Endothelial cell of umbilical vein (primary cell): ENCODE data around the gene MSH4. TPM values are rescaled to one million over a fixed set of nuclear protein-coding genes. Genes with fewer than 3 reads are reported as not detected.

Source experiments
- BruUV-seq: library from RNA; stranded (reverse); fragments of 400-500 nt; replicated peaks from 2 replicates; lab custom pipeline; 2021; lab: Mats Ljungman, UMichigan
- CTCF ChIA-PET: fragments of 300-600, 350-600 bp; sonication (Branson Sonifier 250); formaldehyde crosslinking; loops from one replicate; lab custom pipeline; 2021; ENCODE audit warnings: antibody characterized with exemption, inconsistent platforms; lab: Charles Lee
- POLR2A ChIA-PET: fragments of 300-600, 350-600 bp; sonication (Branson Sonifier 250); formaldehyde crosslinking; loops from one replicate; lab custom pipeline; 2021; ENCODE audit warnings: antibody characterized with exemption, inconsistent platforms; lab: Charles Lee
- DNase-seq: peaks from one replicate; pipeline ENCODE4 v3.0.0-alpha.2; 2011; ENCODE audit warnings: low read depth, low spot score
- FAIRE-seq: peaks from 2 replicates; lab custom pipeline; 2011; peaks lifted over from hg19 to GRCh38; lab: Jason Lieb, UNC
- H2AFZ ChIP-seq: 2 replicates; pipeline ENCODE4 v1.6.0; 2012; ENCODE audit warnings: low read depth, low read length, control low read depth, inconsistent platforms
- H3K27ac ChIP-seq: 2 replicates; pipeline ENCODE4 v1.5.1; 2011; ENCODE audit warnings: low read depth, mild to moderate bottlenecking, control low read depth, low read length, moderate library complexity; ENCODE audit not compliant: insufficient read depth
- H3K27me3 ChIP-seq, 2 experiments: 2 replicates each; pipeline versions ENCODE4 v1.6.0 to v1.6.1; 2011; ENCODE audit warnings: low read length in 2 of 2, mixed read lengths in 1 of 2; ENCODE audit not compliant: control insufficient read depth in 2 of 2, insufficient read depth in 2 of 2
- H3K36me3 ChIP-seq, 2 experiments: 2 replicates in 1 of 2; 3 replicates in 1 of 2; pipeline ENCODE4 v1.5.1; 2011; ENCODE audit warnings: low read length in 2 of 2, mild to moderate bottlenecking in 1 of 2, moderate library complexity in 1 of 2; ENCODE audit not compliant: control insufficient read depth in 2 of 2, insufficient read depth in 2 of 2; ENCODE audit errors: extremely low read depth in 1 of 2
- H3K4me1 ChIP-seq: 3 replicates; pipeline ENCODE4 v1.5.1; 2011; ENCODE audit warnings: mild to moderate bottlenecking, low read length; ENCODE audit not compliant: control insufficient read depth, insufficient read depth; ENCODE audit errors: extremely low read depth
- H3K4me2 ChIP-seq: 2 replicates; pipeline ENCODE4 v1.6.1; 2011; ENCODE audit warnings: low read length, control low read depth, mixed read lengths; ENCODE audit not compliant: insufficient read depth
- H3K4me3 ChIP-seq, 3 experiments: fragments of 200-600 bp in 1 of 3; sonication (generic), shearing (Covaris generic) in 1 of 3; replicated peaks in 1 of 3; 2 replicates each; pipeline ENCODE4 v1.5.1; 2011 to 2016; ENCODE audit warnings: control low read depth in 3 of 3, low read length in 3 of 3, mild to moderate bottlenecking in 2 of 3, inconsistent platforms in 1 of 3, low read depth in 1 of 3, moderate library complexity in 1 of 3; ENCODE audit not compliant: insufficient read depth in 1 of 3
- H3K79me2 ChIP-seq: 2 replicates; pipeline ENCODE4 v1.6.0; 2012; ENCODE audit warnings: low read length, inconsistent platforms; ENCODE audit not compliant: control insufficient read depth, insufficient read depth
- H3K9ac ChIP-seq: replicated peaks from 2 replicates; pipeline ENCODE3; 2011; ENCODE audit warnings: low read length, control low read depth; ENCODE audit not compliant: insufficient read depth; ENCODE audit errors: extremely low read depth
- H3K9me1 ChIP-seq: replicated peaks from 3 replicates; pipeline ENCODE4 v1.6.0; 2011; ENCODE audit warnings: mild to moderate bottlenecking, low read length; ENCODE audit not compliant: control insufficient read depth, insufficient read depth; ENCODE audit errors: extremely low read depth
- H3K9me3 ChIP-seq: replicated peaks from 2 replicates; pipeline ENCODE4 v1.5.1; 2012; ENCODE audit warnings: low read length, inconsistent platforms; ENCODE audit not compliant: control insufficient read depth, insufficient read depth
- H4K20me1 ChIP-seq: replicated peaks from 2 replicates; pipeline ENCODE3; 2011; ENCODE audit warnings: mild to moderate bottlenecking, low read length; ENCODE audit not compliant: control insufficient read depth, insufficient read depth; ENCODE audit errors: extremely low read depth
- CTCF ChIP-seq, 2 donors: IDR thresholded peaks; 1 replicate in 1 of 2; 2 replicates in 1 of 2; pipeline ENCODE4 v1.5.1; 2011; ENCODE audit warnings: low read length in 2 of 2, mild to moderate bottlenecking in 2 of 2, moderate library complexity in 2 of 2, control low read depth in 1 of 2, inconsistent platforms in 1 of 2, low read depth in 1 of 2; ENCODE audit not compliant: insufficient read depth in 1 of 2; ENCODE audit errors: extremely low read depth in 1 of 2
- EZH2 ChIP-seq: IDR thresholded peaks from 2 replicates; pipeline ENCODE4 v1.6.1; 2012; ENCODE audit warnings: borderline replicate concordance, low read depth, mild to moderate bottlenecking, moderate library complexity, low read length, inconsistent platforms; ENCODE audit not compliant: severe bottlenecking
- FOS ChIP-seq: IDR thresholded peaks from 2 replicates; pipeline ENCODE4 v1.6.1; 2011; ENCODE audit warnings: mild to moderate bottlenecking, low read length, moderate library complexity, borderline replicate concordance; ENCODE audit not compliant: insufficient read depth
- GATA2 ChIP-seq: IDR thresholded peaks from 2 replicates; pipeline ENCODE4 v1.7.0; 2011; ENCODE audit warnings: low read depth, mild to moderate bottlenecking, moderate library complexity, mixed read lengths, low read length; ENCODE audit not compliant: insufficient read length, insufficient read depth
- JUN ChIP-seq: IDR thresholded peaks from 2 replicates; pipeline ENCODE4 v1.6.1; 2011; ENCODE audit warnings: borderline replicate concordance, low read depth; ENCODE audit not compliant: insufficient read length, insufficient read depth
- MAX ChIP-seq: IDR thresholded peaks from 2 replicates; pipeline ENCODE4 v1.6.1; 2011; ENCODE audit not compliant: insufficient read depth, insufficient read length
- MYC ChIP-seq: IDR thresholded peaks from one replicate; pipeline ENCODE4 v1.6.1; 2011; ENCODE audit warnings: mild to moderate bottlenecking, low read depth, low read length
- POLR2A ChIP-seq: IDR thresholded peaks from 2 replicates; pipeline ENCODE4 v1.6.1; 2012; ENCODE audit warnings: low read depth, mild to moderate bottlenecking, control low read depth, low read length
- POLR2AphosphoS5 ChIP-seq: IDR thresholded peaks from 2 replicates; pipeline ENCODE4 v1.6.1; 2012; ENCODE audit warnings: low read depth, mild to moderate bottlenecking, control low read depth, low read length, moderate library complexity; ENCODE audit not compliant: insufficient read depth
- dilution Hi-C: fragments of 300-500 bp; cut with MboI; formaldehyde crosslinking; loops from one replicate; pipeline ENCODE4 v1.15.0; 2019; ENCODE audit warnings: low sequenced_read_pairs; ENCODE audit not compliant: extremely low pct_ligation_motif_present
- intact Hi-C: fragments of 100-400 bp; cut with micrococcal nuclease; formaldehyde crosslinking; loops from one replicate; pipeline ENCODE4 v1.10.0; 2022
- polyA plus RNA-seq, 4 experiments: library from polyadenylated mRNA; depleted of rRNA in 3 of 4; stranded (reverse) in 3 of 4; unstranded in 1 of 4; fragments of >200 nt; gene quantifications; 2 replicates each; pipeline versions ENCODE4 v1.2.1 to v1.2.3, GENCODE V29; 2011 to 2012; ENCODE audit warnings: missing spikeins in 1 of 4
- total RNA-seq: library from RNA; stranded (reverse); gene quantifications from 2 replicates; pipeline ENCODE4 v1.2.3, GENCODE V29; 2021

The MSH4 gene
- total and polyA plus RNA-seq, 2 donors (not counting 3 experiments of a cell fraction or from before 2014, with no cell fraction given) = 0.01 to 0.29 TPM

- no peaks in the 10 kb centered on the region for H4K20me1 ChIP-seq
- no peak overlapping the region for H3K9ac ChIP-seq
- no peaks in the 10 kb centered on the region for H3K9me3 ChIP-seq
- peaks cover 0 to 3% of the 10 kb centered on the region in 2 experiments for H3K27me3 ChIP-seq
- CTCF ChIA-PET = interaction anchor here (1.2 to 1.6 kb wide), 2 partner anchors 9 to 53 kb away, joined by 4 read pairs; no protein-coding TSS in a partner anchor
- no peak for TF ChIP-seq CTCF (IDR thresholded peaks at IDR 0.05; ENCODE audit: extremely low read depth in 1 of 2, insufficient read depth in 1 of 2, low read depth in 1 of 2, low read length in 2 of 2)
- no peak for TF ChIP-seq EZH2
- TF ChIP-seq GATA2 = no peak
- TF ChIP-seq MYC = no peak
- TF ChIP-seq POLR2A = no peak
- TF ChIP-seq POLR2AphosphoS5 = no peak
- TF ChIP-seq JUN = no peak
- TF ChIP-seq MAX = no peak
- TF ChIP-seq FOS = no peak
- no peak overlapping the region for H3K4me2 ChIP-seq
- H3K79me2 ChIP-seq = no peaks in the 10 kb centered on the region
- FAIRE-seq = no peak
- dilution Hi-C loops (no loop called here), intact Hi-C loops (loop anchor here (10.0 kb wide), 1 partner anchor 653 kb away; no protein-coding TSS in a partner anchor)
- no peaks in the 10 kb centered on the region for H3K36me3 ChIP-seq
- BruUV-seq = no TSS peak
- H3K9me1 ChIP-seq = no peaks in the 10 kb centered on the region
- no peak overlapping the region for H3K27ac ChIP-seq
- POLR2A ChIA-PET = no interaction called here
- H3K4me3 ChIP-seq = no peak overlapping the region
- no peak overlapping the region for H2AFZ ChIP-seq
- no peaks in the 10 kb centered on the region for H3K4me1 ChIP-seq
- no peak for DNase-seq
Observed at GRCh38 chr1:75952016-75952415, 155.3 kb downstream of the MSH4 start.
